Measurements from ENCODE around the gene LYPLA2. TPM values are rescaled to one million over a fixed set of nuclear protein-coding genes. Genes with fewer than 3 reads are reported as not detected.
A peak's percentile ranks its signal among the peaks of the same experiment; 100 is the strongest.
"Not testable (repeated sequence)": the region's sequence is repeated elsewhere in the genome, so short reads cannot be mapped to it uniquely, and the experiment has no call there.

LYPLA2 gene
- total RNA-seq, 1 donor from 2014 or later = 75.5 TPM

GRCh38 chr1:23825076-23825761, 34.3 kb downstream of the LYPLA2 start, which contains the start of gene HMGCL:
HMGCL (minus strand) TSS chr1:23825429; CDS start chr1:23825415, 14 bp downstream.
- DNase-seq (ENCODE audit: low spot score in 2 of 2, unreplicated experiment in 2 of 2) = peak; percentile 89
- peak within 1 kb of the TSS; percentile 97 for H3K27ac Mint-ChIP-seq
- H3K4me1 Mint-ChIP-seq = peaks cover 13% of the 10 kb centered on the region
- no peaks in the 10 kb centered on the region for H3K36me3 Mint-ChIP-seq
- no peaks in the 10 kb centered on the region for H3K9me3 Mint-ChIP-seq
- H3K4me3 Mint-ChIP-seq = peak within 1 kb of the TSS; percentile 96
- no peak for TF ChIP-seq CTCF (IDR thresholded peaks at IDR 0.05; ENCODE audit: unreplicated experiment)
- no peaks in the 10 kb centered on the region for H3K27me3 Mint-ChIP-seq (ENCODE audit: low read depth)

GRCh38 chr1:23825762-23826522, 35.0 kb downstream of the LYPLA2 start:
- Mint-ChIP-seq H3K27ac (peak overlapping the region; percentile 97), H3K36me3 (no peaks in the 10 kb centered on the region), H3K27me3 (ENCODE audit: low read depth) (no peaks in the 10 kb centered on the region), H3K4me3 (peak overlapping the region; percentile 96), H3K4me1 (peaks cover 13% of the 10 kb centered on the region), H3K9me3 (no peaks in the 10 kb centered on the region)
- DNase-seq (ENCODE audit: low spot score in 2 of 2, unreplicated experiment in 2 of 2) = no peak
- TF ChIP-seq CTCF (IDR thresholded peaks at IDR 0.05; ENCODE audit: unreplicated experiment) = no peak

GRCh38 chr1:23826590-23826989, 35.6 kb downstream of the LYPLA2 start:
- H3K4me1 Mint-ChIP-seq = peaks cover 13% of the 10 kb centered on the region
- H3K27ac Mint-ChIP-seq; H3K36me3 Mint-ChIP-seq; H3K9me3 Mint-ChIP-seq; H3K4me3 Mint-ChIP-seq; DNase-seq (ENCODE audit: low spot score in 2 of 2, unreplicated experiment in 2 of 2); H3K27me3 Mint-ChIP-seq (ENCODE audit: low read depth): not testable (repeated sequence)

GRCh38 chr1:23827717-23828116, 36.8 kb downstream of the LYPLA2 start:
- Mint-ChIP-seq H3K27me3 (ENCODE audit: low read depth) (peaks cover 2% of the 10 kb centered on the region), H3K9me3 (no peaks in the 10 kb centered on the region), H3K27ac (peak overlapping the region; percentile 17), H3K4me3 (no peak overlapping the region), H3K4me1 (peaks cover 13% of the 10 kb centered on the region), H3K36me3 (no peaks in the 10 kb centered on the region)
- no peak for TF ChIP-seq CTCF (IDR thresholded peaks at IDR 0.05; ENCODE audit: unreplicated experiment)
- no peak for DNase-seq (ENCODE audit: low spot score in 2 of 2, unreplicated experiment in 2 of 2)

GRCh38 chr1:23834156-23834555, 43.2 kb downstream of the LYPLA2 start:
- H3K9me3 Mint-ChIP-seq; H3K36me3 Mint-ChIP-seq; H3K4me3 Mint-ChIP-seq; H3K27ac Mint-ChIP-seq; DNase-seq (ENCODE audit: low spot score in 2 of 2, unreplicated experiment in 2 of 2): not testable (repeated sequence)
- Mint-ChIP-seq H3K4me1 (peaks cover 10% of the 10 kb centered on the region), H3K27me3 (ENCODE audit: low read depth) (peaks cover 21% of the 10 kb centered on the region)

GRCh38 chr1:23836037-23836436, 45.1 kb downstream of the LYPLA2 start:
- DNase-seq (ENCODE audit: low spot score in 2 of 2, unreplicated experiment in 2 of 2) = no peak
- Mint-ChIP-seq H3K4me3 (no peak overlapping the region), H3K9me3 (no peaks in the 10 kb centered on the region), H3K4me1 (peaks cover 10% of the 10 kb centered on the region), H3K27me3 (ENCODE audit: low read depth) (peaks cover 21% of the 10 kb centered on the region), H3K36me3 (no peaks in the 10 kb centered on the region), H3K27ac (no peak overlapping the region)
- TF ChIP-seq CTCF (IDR thresholded peaks at IDR 0.05; ENCODE audit: unreplicated experiment) = no peak
